ENCODE results near the gene APOBEC4. TPM values are rescaled to one million over a fixed set of nuclear protein-coding genes. Genes with fewer than 3 reads are reported as not detected.

APOBEC4 gene
- total RNA-seq, 4 donors from 2014 or later: not detected

- no peak for DNase-seq
- intact Hi-C loops (cut with DNase I): loop anchor here (2.0 kb wide), 1 partner anchor 262 kb away; no protein-coding TSS in a partner anchor
- TF ChIP-seq POLR2A (IDR thresholded peaks at IDR 0.05) (no peak), CTCF (IDR thresholded peaks at IDR 0.05) (no peak)
Measured at GRCh38 chr1:183654706-183655105, 1.6 kb upstream of the APOBEC4 start.

GRCh38 chr1:183653876-183654451 lies 848 bp upstream of the APOBEC4 start:
- no peaks in the 10 kb centered on the region for H3K36me3 ChIP-seq
- no peak for TF ChIP-seq CTCF (IDR thresholded peaks at IDR 0.05)
- TF ChIP-seq POLR2A (IDR thresholded peaks at IDR 0.05): no peak
- intact Hi-C loops (cut with DNase I): loop anchor here (2.0 kb wide), 1 partner anchor 263 kb away; no protein-coding TSS in a partner anchor
- H3K27ac ChIP-seq: no peak overlapping the region
- WGBS, 2 donors: 73 to 88% methylated on average over 4 of the region's 4 CpGs
- no peaks in the 10 kb centered on the region for H3K9me3 ChIP-seq
- H3K4me3 ChIP-seq: no peak overlapping the region
- DNase-seq: no peak
- peaks cover 0 to 10% (median 0%) of the 10 kb centered on the region in 3 donors for H3K4me1 ChIP-seq
- H3K27me3 ChIP-seq: no peaks in the 10 kb centered on the region

More at GRCh38 chr1:183654706-183655105, 1.6 kb upstream of the APOBEC4 start:
- H3K36me3 ChIP-seq: no peaks in the 10 kb centered on the region
- no peak overlapping the region for H3K4me3 ChIP-seq
- H3K27me3 ChIP-seq: no peaks in the 10 kb centered on the region
- H3K9me3 ChIP-seq: no peaks in the 10 kb centered on the region
- no peak overlapping the region for H3K27ac ChIP-seq
- H3K4me1 ChIP-seq: peaks cover 0 to 10% (median 0%) of the 10 kb centered on the region in 3 donors

GRCh38 chr1:183653462-183653794 lies 312 bp upstream of the APOBEC4 start:
- Histone ChIP-seq H3K9me3 (no peaks in the 10 kb centered on the region), H3K27me3 (no peaks in the 10 kb centered on the region), H3K4me3 (no peak overlapping the region), H3K4me1 (peaks cover 0 to 10% (median 0%) of the 10 kb centered on the region in 3 donors), H3K36me3 (no peaks in the 10 kb centered on the region), H3K27ac (no peak overlapping the region)
- TF ChIP-seq POLR2A (IDR thresholded peaks at IDR 0.05): no peak
- no peak for TF ChIP-seq CTCF (IDR thresholded peaks at IDR 0.05)
- intact Hi-C loops (cut with DNase I): no loop called here
- no peak for DNase-seq
- WGBS, 2 donors: 83% methylated on average over 1 to 3 of the region's 3 CpGs

- Histone ChIP-seq H3K4me1 (peaks cover 0 to 10% (median 0%) of the 10 kb centered on the region in 3 donors), H3K27ac (no peak overlapping the region), H3K9me3 (no peaks in the 10 kb centered on the region), H3K27me3 (no peaks in the 10 kb centered on the region), H3K36me3 (no peaks in the 10 kb centered on the region), H3K4me3 (no peak overlapping the region)
- TF ChIP-seq POLR2A (IDR thresholded peaks at IDR 0.05) (no peak), CTCF (IDR thresholded peaks at IDR 0.05) (no peak)
- DNase-seq: no peak
- intact Hi-C loops (cut with DNase I): no loop called here
- 61 to 71% methylated on average over 1 of the region's 1 CpG for WGBS, 2 donors
Measured at GRCh38 chr1:183652107-183652506, 1.0 kb downstream of the APOBEC4 start.

- H3K27ac ChIP-seq: no peak overlapping the region
- DNase-seq: no peak
- TF ChIP-seq CTCF (IDR thresholded peaks at IDR 0.05): no peak
- TF ChIP-seq POLR2A (IDR thresholded peaks at IDR 0.05): no peak
- intact Hi-C loops (cut with DNase I): no loop called here
- no peak overlapping the region for H3K4me3 ChIP-seq
- WGBS, 2 donors: 74 to 80% methylated on average over 5 of the region's 5 CpGs
- H3K9me3 ChIP-seq: no peaks in the 10 kb centered on the region
- H3K27me3 ChIP-seq: no peaks in the 10 kb centered on the region
- no peaks in the 10 kb centered on the region for H3K36me3 ChIP-seq
- H3K4me1 ChIP-seq: peaks cover 0 to 10% (median 0%) of the 10 kb centered on the region in 3 donors
Measured at GRCh38 chr1:183651612-183652011, 1.5 kb downstream of the APOBEC4 start.

All from esophagus squamous epithelium (tissue), 5 donors.